GM18519 (cell line): ENCODE measurements around the gene TRMT5.
A peak's percentile ranks its signal among the peaks of the same experiment; 100 is the strongest.

Source experiments
- ATAC-seq: cut with Tn5 transposase; IDR thresholded peaks from one replicate; pipeline ENCODE4 v1.9.1; 2021; ENCODE audit warnings: mild to moderate bottlenecking, moderate library complexity; ENCODE audit not compliant: unreplicated experiment, low FRiP score

The TRMT5 gene

DNA sequence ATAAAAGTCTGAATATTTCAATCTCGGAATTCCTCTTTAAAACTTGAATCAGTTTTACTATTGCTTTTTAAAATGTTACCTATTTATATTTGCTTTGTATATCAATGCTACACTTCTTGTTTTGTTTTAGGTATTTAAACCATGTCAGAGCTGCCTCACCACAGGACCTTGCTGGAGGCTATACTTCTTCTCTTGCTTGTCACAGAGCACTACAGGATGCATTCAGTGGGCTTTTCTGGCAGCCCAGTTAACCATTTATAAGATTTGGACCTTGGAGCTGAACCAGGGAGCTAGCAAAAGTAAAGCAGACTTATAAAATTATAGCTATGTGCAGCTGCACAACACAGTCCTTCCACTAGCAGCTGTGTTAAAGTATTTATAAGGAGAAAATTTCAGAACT, 12.8 kb downstream of the TRMT5 start:
- no peak for ATAC-seq

DNA sequence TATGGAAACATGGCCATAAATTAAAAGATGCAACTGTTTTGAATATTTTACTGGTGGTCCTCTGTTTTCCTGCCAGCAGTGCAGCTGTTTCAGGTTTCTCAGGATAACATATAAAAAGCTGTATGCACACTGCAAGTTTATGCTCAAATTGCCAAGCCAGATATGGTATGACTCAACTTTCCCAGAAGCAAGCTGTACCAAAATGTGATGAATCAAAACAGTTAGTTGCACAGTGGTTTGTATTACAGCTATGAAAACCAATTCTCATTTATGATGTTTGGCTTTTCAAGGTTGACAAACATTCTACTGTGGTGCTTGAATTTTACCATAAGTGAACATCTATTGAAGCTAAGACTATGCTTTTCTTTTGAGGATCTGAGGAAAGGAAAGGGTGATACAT, 15.5 kb downstream of the TRMT5 start:
- ATAC-seq, result no peak

DNA sequence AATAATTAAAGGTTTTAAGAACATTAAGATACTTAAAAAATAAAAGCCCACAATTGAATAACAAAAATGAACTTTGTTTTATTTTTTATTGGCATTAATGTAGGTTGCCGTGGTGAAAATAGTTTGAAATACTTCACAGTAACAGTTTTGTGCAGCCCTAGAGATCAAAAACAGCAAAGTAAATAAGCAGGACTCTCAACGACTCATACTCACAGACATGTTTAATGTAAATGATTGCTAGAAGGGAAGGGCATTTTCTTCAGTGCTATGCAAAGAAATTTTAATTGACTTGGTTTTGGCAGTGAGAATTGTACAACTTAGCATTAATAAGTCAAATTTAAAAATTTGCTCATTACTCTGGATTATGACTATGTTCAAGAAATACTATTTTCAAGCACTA, 16.0 kb downstream of the TRMT5 start:
- ATAC-seq, result no peak

DNA sequence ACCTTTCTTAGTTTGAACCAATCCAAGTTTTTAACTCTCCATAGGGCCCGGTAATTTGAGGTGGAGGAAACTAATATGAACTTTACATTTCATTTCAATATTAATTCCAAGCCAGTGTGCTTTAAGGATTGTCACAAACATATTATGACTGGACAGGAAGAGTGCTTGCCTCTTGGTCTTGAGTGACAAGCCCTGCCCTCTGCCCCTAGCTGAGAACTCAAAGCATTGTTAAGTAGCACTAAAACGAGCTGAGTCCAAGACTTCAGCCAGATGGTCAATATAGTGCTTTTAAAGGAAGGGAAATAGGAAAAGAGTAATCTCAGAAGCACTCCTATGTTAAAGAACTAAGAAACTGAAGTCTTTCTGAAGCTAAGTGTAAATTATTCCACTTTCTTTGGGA, 17.1 kb downstream of the TRMT5 start:
- ATAC-seq, result no peak

DNA sequence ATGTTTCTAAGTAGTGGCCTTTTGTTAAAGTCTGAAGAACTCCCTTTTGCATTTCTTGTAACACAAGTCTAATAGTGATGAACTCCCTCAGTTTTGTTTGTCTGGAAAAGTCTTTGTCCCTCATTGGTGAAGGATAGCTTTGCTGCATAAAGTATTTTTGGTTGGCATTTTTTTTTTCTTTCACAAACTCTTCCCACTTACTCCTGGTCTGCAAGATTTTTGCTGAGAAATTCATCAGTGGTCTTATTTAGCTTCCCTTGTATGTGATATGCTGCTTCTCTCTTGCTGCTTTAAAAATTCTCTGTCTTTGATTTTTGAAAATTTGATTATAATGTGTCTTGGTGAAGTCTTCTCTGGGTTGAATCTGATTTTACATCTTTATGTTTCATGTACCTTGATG, 22.7 kb downstream of the TRMT5 start:
- no peak for ATAC-seq

DNA sequence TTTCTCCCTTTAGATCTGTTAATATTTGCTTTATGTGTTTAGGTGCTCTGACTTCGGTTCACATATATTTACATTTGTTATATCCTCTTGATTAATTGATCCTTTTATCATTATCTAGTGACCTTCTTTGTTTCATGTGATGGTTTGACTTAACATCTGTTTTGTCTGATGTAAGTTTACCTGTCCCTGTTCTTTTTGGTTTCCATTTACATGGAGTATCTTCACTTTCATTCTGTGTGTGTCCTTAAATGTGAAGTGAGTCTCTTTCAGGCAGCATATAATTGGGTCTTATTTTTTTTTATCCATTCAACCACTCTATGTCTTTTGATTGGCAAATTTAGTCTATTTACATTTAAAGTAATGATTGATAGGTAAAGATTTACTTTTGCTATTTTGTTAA, 24.2 kb downstream of the TRMT5 start:
- ATAC-seq, result no peak

DNA sequence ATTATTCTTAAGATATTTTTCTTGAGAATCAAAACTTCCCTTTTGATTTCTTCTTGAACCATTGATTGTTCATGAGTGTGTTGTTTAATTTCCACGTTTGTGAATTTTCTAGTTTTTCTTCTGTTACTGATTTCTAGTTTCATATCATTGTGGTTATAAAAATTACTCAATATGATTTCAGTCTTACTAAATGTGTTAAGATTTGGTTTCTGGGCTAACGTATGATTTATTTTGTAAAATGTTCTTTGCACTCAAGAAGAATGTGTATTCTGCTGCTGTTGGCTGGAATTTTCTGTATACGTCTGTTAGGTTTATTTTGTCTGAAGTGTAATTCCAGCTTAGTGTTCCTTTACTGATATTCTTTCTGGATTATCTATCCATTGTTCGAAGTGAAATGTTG, 24.7 kb downstream of the TRMT5 start:
- no peak for ATAC-seq

DNA sequence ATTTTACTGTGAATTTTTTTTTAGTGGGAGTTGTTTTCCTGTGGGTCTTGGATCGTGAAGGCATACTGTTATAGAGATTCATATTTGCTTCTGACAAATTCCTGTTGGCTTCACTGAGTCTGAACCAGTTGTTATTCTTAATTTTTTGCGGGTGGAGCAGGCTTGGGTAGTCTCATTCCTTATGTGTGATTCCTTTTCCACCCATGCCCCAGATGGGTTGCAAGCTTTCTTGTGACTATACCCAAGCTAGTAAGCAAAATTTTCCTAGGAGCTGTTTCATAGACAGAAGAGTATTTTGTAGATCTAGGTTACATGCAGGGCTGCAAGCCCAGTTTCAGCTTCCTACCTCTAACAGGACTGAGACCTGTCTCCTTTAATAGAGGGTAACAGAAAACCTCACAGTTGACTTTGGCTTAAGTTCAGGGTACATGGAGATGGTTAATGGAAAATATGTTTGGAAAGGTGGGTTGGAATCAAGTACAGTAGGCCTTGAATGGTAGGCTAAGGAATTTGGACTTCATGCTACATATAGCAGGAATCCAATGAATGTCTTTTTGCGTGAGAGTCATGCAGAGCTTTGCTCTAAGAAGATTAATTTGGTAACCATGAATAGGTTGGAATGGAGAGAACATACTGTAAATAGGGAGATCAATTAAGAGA, 29.0 kb downstream of the TRMT5 start:
- ATAC-seq, result no peak

DNA sequence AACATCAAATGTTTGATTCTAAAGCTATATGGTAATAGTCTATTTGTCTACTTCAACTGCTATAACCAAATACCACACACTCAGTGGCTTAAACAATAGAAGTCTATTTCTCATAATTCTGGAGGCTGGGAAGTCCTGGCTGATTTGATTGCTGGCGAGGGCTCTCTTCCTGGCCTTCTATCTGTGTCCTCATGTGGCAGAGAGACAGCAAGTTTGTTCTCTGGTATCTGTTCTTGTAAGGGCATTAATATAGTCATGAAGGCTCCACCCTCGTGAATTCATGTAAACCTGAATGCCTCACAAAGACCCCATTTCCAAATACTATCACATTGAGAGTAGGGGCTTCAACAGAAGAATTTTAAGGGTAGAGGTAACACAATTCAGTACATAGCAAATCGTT, 34.1 kb downstream of the TRMT5 start:
- no peak for ATAC-seq

DNA sequence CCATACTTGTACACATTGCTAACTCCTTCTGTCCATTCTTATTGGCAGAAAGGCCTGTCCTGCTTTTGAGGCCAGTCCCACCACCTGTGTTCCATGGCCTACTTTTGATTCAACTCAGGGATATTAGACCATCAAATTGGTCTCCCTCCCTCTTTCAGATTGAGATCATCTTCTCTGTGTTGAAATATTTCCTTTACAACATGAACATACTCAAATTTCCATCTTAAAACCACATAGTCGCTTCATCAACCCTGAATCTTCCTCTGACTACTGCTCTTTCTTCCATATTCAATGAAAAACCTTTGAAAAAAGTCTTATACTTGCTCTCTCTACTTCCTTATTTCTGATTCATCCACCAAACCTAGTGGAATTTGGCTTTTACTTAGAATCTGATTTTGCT, 34.9 kb downstream of the TRMT5 start:
- no peak for ATAC-seq

DNA sequence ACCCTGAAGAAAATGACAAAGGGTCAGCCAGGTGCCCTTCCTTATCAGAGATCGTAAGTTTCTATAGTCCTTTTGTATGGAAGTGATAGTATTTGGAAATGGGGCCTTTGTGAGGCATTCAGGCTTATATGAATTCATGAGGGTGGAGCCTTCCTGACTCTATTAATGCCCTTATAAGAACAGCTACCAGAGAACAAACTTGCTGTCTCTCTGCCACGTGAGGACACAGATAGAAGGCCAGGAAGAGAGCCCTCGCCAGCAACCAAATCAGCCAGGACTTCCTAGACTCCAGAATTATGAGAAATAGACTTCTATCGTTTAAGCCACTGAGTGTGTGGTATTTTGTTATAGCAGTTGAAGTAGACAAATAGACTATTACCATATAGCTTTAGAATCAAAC, 36.7 kb downstream of the TRMT5 start:
- no peak for ATAC-seq

DNA sequence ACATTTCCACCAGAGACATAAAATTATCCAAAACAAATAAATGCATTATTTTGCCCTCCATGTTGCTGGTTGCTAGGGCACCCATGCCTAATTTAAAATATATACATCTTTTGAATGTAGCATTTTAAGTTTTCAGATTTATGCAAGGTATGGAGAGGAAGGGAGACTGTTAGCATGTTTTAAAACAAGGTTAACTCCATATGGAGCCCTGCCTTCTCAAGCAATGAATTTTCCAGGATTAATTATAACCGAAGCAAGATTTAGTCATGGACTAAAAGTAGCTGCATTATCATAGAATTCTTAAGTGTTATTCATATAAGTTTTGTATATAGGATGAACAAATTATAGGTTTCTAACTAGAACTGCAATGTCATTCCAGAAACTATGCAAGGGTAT, 37.2 kb downstream of the TRMT5 start:
- no peak for ATAC-seq

DNA sequence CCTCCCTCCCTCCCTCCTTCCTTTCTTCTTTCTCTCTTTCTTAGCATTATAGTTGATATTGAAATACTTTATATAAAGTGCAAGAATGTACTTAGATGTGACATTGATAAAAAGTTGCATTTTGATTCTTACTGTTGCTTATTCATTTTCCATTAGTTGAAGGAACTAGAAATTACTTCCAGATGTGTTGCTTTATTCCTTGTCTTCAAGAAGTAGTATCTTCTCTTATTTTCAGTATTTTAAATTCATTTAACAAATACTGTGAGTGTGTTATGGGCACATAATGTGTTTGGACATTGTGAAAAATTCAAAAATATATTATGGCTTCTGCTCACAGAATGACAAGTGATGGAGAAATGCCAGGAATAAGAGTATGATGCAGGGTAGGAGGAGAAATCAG, 45.6 kb downstream of the TRMT5 start:
- no peak for ATAC-seq

DNA sequence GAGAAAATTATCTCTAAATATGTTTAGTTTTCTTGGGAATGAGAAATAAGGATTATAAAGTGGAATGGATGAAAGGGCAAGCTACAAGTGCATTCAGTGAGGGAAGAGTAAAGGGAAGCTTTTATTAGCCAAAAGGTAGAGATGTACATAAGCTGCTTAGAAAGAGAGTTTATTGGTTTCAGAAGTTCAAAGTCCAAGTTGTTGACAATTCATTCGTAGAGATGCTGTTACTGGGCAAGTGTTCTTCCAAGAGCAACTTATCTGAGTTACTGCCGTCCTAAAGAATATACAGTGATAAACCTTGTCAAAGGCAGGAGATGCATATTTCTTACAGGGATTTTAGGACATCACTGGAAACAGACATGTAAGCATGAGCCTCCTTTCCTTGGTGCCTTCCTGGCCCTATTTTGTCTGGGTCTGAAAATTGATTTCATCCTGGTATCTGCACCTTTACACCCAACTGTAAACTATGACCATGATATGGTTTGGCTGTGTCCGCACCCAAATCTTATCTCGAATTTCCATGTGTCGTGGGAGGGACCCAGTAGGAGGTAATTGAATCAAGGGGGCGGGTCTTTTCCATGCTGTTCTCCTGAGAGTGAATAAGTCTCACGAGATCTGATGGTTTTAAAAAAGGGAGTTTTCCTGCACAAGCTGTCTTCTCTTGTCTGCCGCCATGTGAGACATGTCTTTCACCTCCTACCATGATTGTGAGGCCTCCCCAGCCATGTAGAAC, 46.8 kb downstream of the TRMT5 start:
- no peak for ATAC-seq

DNA sequence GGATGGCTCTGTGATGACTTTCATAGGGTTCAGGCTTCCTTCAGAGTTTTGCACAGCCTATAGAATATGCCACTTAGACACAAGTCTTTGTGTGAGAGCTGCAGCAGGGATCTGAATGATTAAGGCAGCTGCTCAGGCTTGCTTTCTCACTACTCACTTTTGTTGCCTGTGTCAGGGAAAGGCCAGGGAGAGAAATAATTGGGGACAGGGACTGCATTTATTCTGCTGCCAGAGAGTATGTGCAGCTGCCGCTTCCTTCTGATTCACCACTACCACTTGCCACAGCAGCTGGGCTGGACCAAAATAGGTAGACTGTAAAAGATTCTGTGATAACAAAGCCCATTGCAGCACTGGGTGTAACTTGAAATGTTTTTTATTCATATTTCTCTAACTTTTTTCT, 49.7 kb downstream of the TRMT5 start:
- ATAC-seq, result no peak

DNA sequence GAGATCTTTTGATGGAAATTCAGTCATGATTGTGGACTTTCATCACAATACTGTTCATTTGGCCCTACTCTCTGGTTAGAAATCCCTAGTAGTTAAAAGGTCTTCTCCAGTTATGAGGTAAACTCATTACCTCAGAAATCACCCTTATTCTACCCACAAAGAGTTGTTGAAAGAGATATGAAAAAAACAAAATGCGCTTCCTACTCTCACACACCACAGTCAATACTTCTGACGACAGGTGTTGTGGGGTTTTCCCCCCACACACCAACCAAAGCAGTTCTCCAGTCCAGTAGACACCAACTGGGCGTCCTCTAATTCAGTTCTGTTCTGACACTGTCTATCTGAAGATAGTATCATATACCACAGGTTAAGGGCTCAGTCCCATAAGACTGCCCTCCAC, 54.9 kb downstream of the TRMT5 start:
- peak; percentile 95 for ATAC-seq

DNA sequence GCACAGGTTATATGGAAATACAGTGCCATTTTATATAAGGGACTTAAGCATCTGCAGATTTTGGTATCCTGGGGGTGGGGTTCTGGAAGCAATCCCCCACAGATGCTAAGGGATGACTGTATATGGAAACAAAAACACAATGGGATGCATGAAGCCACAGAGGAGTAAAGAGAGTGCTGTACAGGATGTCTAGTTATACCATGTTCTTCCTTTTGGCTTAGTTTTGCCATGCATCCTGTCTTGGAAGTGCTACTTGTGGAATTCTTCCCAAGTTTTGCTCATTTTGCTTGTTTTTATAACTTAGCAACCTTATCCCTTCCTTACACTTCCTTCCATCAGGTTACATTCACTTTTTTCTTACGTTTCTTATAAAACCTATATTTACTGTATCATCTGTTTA, 55.6 kb downstream of the TRMT5 start:
- no peak for ATAC-seq

DNA sequence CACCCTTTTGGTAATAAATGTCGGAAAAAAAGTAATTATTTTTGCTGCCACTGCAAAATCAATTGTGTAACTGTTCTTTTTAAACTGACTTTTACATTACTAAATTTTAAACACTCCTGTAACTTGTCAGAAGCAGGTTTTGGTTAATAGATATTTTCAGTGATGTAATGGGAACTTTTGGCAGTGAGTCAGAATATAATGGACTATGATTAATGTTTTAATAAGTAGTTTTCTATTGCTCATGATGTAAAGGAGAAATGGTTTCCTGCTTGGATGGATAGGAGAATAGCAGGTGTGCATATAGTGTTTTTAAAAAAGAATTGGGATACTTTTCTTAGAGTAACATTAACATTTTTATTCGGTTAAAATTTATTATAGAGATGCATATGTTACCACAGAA, 58.8 kb downstream of the TRMT5 start:
- no peak for ATAC-seq
